Neural cell (in vitro differentiated cells): ENCODE data around the gene RSPH1. TPM values are rescaled to one million over a fixed set of nuclear protein-coding genes. Genes with fewer than 3 reads are reported as not detected.
A peak's percentile ranks its signal among the peaks of the same experiment; 100 is the strongest.

Experiments used
- H2AFZ ChIP-seq: fragments of 200-600, 300-800 bp; sonication (generic), shearing (Covaris generic); 2 replicates; pipeline ENCODE4 v1.6.0; 2014; ENCODE audit warnings: low read depth, mild to moderate bottlenecking, antibody characterized with exemption, low read length, moderate library complexity
- H3F3A ChIP-seq: fragments of 200-600 bp; shearing (Covaris generic); 2 replicates; pipeline ENCODE4 v1.6.1; 2016; ENCODE audit warnings: mild to moderate bottlenecking, moderate library complexity, mixed read lengths, antibody characterized with exemption, low read length; ENCODE audit not compliant: insufficient read depth, poor library complexity, severe bottlenecking
- H3K27ac ChIP-seq: fragments of 200-600, 300-800 bp; sonication (generic), shearing (Covaris generic); 2 replicates; pipeline ENCODE4 v1.5.1; 2014; ENCODE audit warnings: mild to moderate bottlenecking, low read length, moderate library complexity
- H3K27me3 ChIP-seq: fragments of 300-800, 200-600 bp; sonication (generic), shearing (Covaris generic); 2 replicates; pipeline ENCODE4 v1.6.0; 2014; ENCODE audit warnings: mild to moderate bottlenecking, low read depth, low read length, moderate library complexity; ENCODE audit not compliant: insufficient read depth
- H3K36me3 ChIP-seq: fragments of 300-800, 200-600 bp; sonication (generic), shearing (Covaris generic); 2 replicates; pipeline ENCODE4 v1.5.1; 2014; ENCODE audit warnings: mild to moderate bottlenecking, antibody characterized with exemption, low read length, moderate library complexity; ENCODE audit not compliant: insufficient read depth
- H3K4me2 ChIP-seq: fragments of 300-800, 200-600 bp; sonication (generic), shearing (Covaris generic); 2 replicates; pipeline ENCODE4 v1.6.0; 2014; ENCODE audit warnings: mild to moderate bottlenecking, low read length
- H3K4me3 ChIP-seq: fragments of 300-800, 200-600 bp; sonication (generic), shearing (Covaris generic); 2 replicates; pipeline ENCODE4 v1.5.1; 2014; ENCODE audit warnings: mild to moderate bottlenecking, low read length, moderate library complexity
- H3K79me2 ChIP-seq: fragments of 200-600 bp; shearing (Covaris generic); replicated peaks from 2 replicates; pipeline ENCODE4 v1.6.0; 2014; ENCODE audit warnings: mild to moderate bottlenecking, low read length, moderate library complexity; ENCODE audit not compliant: insufficient read depth
- H3K9ac ChIP-seq: fragments of 300-800, 200-600 bp; sonication (generic), shearing (Covaris generic); 2 replicates; pipeline ENCODE4 v1.6.1; 2016; ENCODE audit warnings: mild to moderate bottlenecking, low read length, mixed read lengths
- H3K9me2 ChIP-seq: fragments of 200-600 bp; shearing (Covaris generic); 2 replicates; pipeline ENCODE4 v1.6.1; 2016; ENCODE audit warnings: mild to moderate bottlenecking, low read length, mixed read lengths; ENCODE audit not compliant: insufficient read depth
- H3K9me3 ChIP-seq: fragments of 200-600, 300-800 bp; sonication (generic), shearing (Covaris generic); 2 replicates; pipeline ENCODE4 v1.6.1; 2016; ENCODE audit warnings: mild to moderate bottlenecking, mixed run types, low read length, moderate library complexity, mixed read lengths
- H4K20me1 ChIP-seq: fragments of 200-600 bp; shearing (Covaris generic); 2 replicates; pipeline ENCODE4 v1.6.1; 2016; ENCODE audit warnings: mild to moderate bottlenecking, mixed run types; ENCODE audit not compliant: insufficient read depth
- CTCF ChIP-seq: fragments of 450-650 bp; IDR thresholded peaks from 2 replicates; pipeline ENCODE4 v1.5.1; 2014; ENCODE audit warnings: antibody characterized with exemption, mild to moderate bottlenecking, moderate library complexity; ENCODE audit not compliant: poor library complexity, severe bottlenecking
- EP300 ChIP-seq: fragments of 450-650 bp; conservative IDR thresholded peaks from 2 replicates; pipeline ENCODE4 v1.6.1; 2014; ENCODE audit warnings: antibody characterized with exemption, mild to moderate bottlenecking, moderate library complexity; ENCODE audit not compliant: poor library complexity, severe bottlenecking
- EZH2 ChIP-seq: fragments of 200-600, 300-800 bp; shearing (Covaris generic), sonication (generic); IDR thresholded peaks from 2 replicates; pipeline ENCODE4 v1.6.1; 2014; ENCODE audit warnings: antibody characterized with exemption, low read length, borderline replicate concordance, mild to moderate bottlenecking; ENCODE audit not compliant: insufficient read depth, poor library complexity, severe bottlenecking
- MXI1 ChIP-seq: fragments of 450-650 bp; conservative IDR thresholded peaks from 2 replicates; pipeline ENCODE4 v1.6.1; 2014; ENCODE audit warnings: antibody characterized with exemption, mild to moderate bottlenecking; ENCODE audit not compliant: poor library complexity, severe bottlenecking
- POLR2AphosphoS5 ChIP-seq: IDR thresholded peaks from 2 replicates; pipeline ENCODE4 v1.6.1; 2012
- RAD21 ChIP-seq: fragments of 450-650 bp; conservative IDR thresholded peaks from 2 replicates; pipeline ENCODE4 v1.6.1; 2014; ENCODE audit warnings: antibody characterized with exemption, mild to moderate bottlenecking, moderate library complexity
- REST ChIP-seq: IDR thresholded peaks from 2 replicates; pipeline ENCODE4 v1.6.1; 2012; ENCODE audit warnings: borderline replicate concordance
- SMC3 ChIP-seq: fragments of 450-650 bp; conservative IDR thresholded peaks from 2 replicates; pipeline ENCODE4 v1.6.1; 2014; ENCODE audit warnings: antibody characterized with exemption, mild to moderate bottlenecking, moderate library complexity; ENCODE audit not compliant: poor library complexity
- TAF1 ChIP-seq: IDR thresholded peaks from 2 replicates; pipeline ENCODE4 v1.6.1; 2012; ENCODE audit warnings: low read depth
- polyA plus RNA-seq: library from polyadenylated mRNA; depleted of rRNA; stranded (reverse); fragments of >200 nt; gene quantifications from 2 replicates; pipeline ENCODE4 v1.2.3, GENCODE V29; 2014

RSPH1 gene
- polyA plus RNA-seq, 1 donor from 2014 or later = 1.3 TPM

GRCh38 chr21:42525029-42525581 lies 29.1 kb upstream of the RSPH1 start:
- H4K20me1 ChIP-seq = no peaks in the 10 kb centered on the region
- peaks cover 22% of the 10 kb centered on the region for H3K79me2 ChIP-seq
- no peak overlapping the region for H2AFZ ChIP-seq
- peak overlapping the region; percentile 62 for H3K4me2 ChIP-seq
- TF ChIP-seq TAF1 (no peak), EZH2 (no peak), EP300 (no peak), MXI1 (no peak), POLR2AphosphoS5 (peak; percentile 4), SMC3 (no peak), RAD21 (no peak)
- peak overlapping the region; percentile 74 for H3K27ac ChIP-seq
- no peaks in the 10 kb centered on the region for H3F3A ChIP-seq
- peak overlapping the region; percentile 62 for H3K4me3 ChIP-seq
- H3K27me3 ChIP-seq = no peaks in the 10 kb centered on the region
- peak overlapping the region; percentile 54 for H3K9ac ChIP-seq
- H3K36me3 ChIP-seq = peaks cover 11% of the 10 kb centered on the region
- H3K9me3 ChIP-seq = no peaks in the 10 kb centered on the region
- H3K9me2 ChIP-seq = no peaks in the 10 kb centered on the region

GRCh38 chr21:42524341-42525028 lies 28.5 kb upstream of the RSPH1 start:
- peak overlapping the region; percentile 74 for H3K27ac ChIP-seq
- peak overlapping the region; percentile 54 for H3K9ac ChIP-seq
- H2AFZ ChIP-seq = peak overlapping the region; percentile 7
- H3K4me3 ChIP-seq = peak overlapping the region; percentile 62
- H3K4me2 ChIP-seq = peak overlapping the region; percentile 62
- peaks cover 11% of the 10 kb centered on the region for H3K36me3 ChIP-seq
- no peaks in the 10 kb centered on the region for H3K9me2 ChIP-seq
- no peaks in the 10 kb centered on the region for H3K27me3 ChIP-seq
- no peaks in the 10 kb centered on the region for H3K9me3 ChIP-seq
- TF ChIP-seq EP300 (peak; percentile 21), POLR2AphosphoS5 (no peak), TAF1 (peak; percentile 16)
- peaks cover 22% of the 10 kb centered on the region for H3K79me2 ChIP-seq
- no peaks in the 10 kb centered on the region for H3F3A ChIP-seq
- no peaks in the 10 kb centered on the region for H4K20me1 ChIP-seq

GRCh38 chr21:42523941-42524340 lies 27.9 kb upstream of the RSPH1 start:
- Histone ChIP-seq H3K4me2 (peak overlapping the region; percentile 62), H3K79me2 (peaks cover 20% of the 10 kb centered on the region), H3K9me2 (no peaks in the 10 kb centered on the region), H3K9ac (peak overlapping the region; percentile 54), H3K27ac (peak overlapping the region; percentile 74), H4K20me1 (no peaks in the 10 kb centered on the region), H3K9me3 (no peaks in the 10 kb centered on the region), H3K27me3 (no peaks in the 10 kb centered on the region), H2AFZ (peak overlapping the region; percentile 7), H3K4me3 (peak overlapping the region; percentile 62), H3K36me3 (peaks cover 11% of the 10 kb centered on the region), H3F3A (no peaks in the 10 kb centered on the region)
- no peak for TF ChIP-seq SMC3
- TF ChIP-seq RAD21 = no peak
- TF ChIP-seq REST = no peak
- TF ChIP-seq CTCF = no peak
